Fibroblast of villous mesenchyme (primary cell): Measurements from ENCODE around the gene KIR2DL3. TPM values are rescaled to one million over a fixed set of nuclear protein-coding genes. Genes with fewer than 3 reads are reported as not detected.
"Not testable (repeated sequence)": the region's sequence is repeated elsewhere in the genome, so short reads cannot be mapped to it uniquely, and the experiment has no call there.

Source experiments
- DNase-seq: peaks from one replicate; pipeline ENCODE4 v3.0.0-alpha.2; 2010; ENCODE audit warnings: low read depth
- H3K4me3 ChIP-seq: 2 replicates; pipeline ENCODE4 v1.5.1; 2011; ENCODE audit warnings: low read depth, mild to moderate bottlenecking, low read length
- total RNA-seq: library from RNA; depleted of rRNA; stranded (reverse); fragments of >200 nt; gene quantifications from 2 replicates; pipeline ENCODE4 v1.2.3, GENCODE V29; 2012

The KIR2DL3 gene
- total RNA-seq, 1 donor, result not detected

- H3K4me3 ChIP-seq, DNase-seq: not testable (repeated sequence)
These were observed 18.1 kb downstream of the KIR2DL3 start for GRCh38 chr19:54756204-54757110.

DNA sequence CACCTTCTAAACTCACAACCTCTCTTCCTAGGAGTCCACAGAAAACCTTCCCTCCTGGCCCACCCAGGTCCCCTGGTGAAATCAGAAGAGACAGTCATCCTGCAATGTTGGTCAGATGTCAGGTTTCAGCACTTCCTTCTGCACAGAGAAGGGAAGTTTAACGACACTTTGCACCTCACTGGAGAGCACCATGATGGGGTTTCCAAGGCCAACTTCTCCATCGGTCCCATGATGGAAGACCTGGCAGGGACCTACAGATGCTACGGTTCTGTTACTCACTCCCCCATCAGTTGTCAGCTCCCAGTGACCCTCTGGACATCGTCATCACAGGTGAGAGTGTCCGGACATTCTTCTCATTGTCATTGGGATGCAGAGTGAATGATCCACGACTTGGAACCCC lies 20.3 kb downstream of the KIR2DL3 start:
- not testable (repeated sequence) for DNase-seq, H3K4me3 ChIP-seq

DNA sequence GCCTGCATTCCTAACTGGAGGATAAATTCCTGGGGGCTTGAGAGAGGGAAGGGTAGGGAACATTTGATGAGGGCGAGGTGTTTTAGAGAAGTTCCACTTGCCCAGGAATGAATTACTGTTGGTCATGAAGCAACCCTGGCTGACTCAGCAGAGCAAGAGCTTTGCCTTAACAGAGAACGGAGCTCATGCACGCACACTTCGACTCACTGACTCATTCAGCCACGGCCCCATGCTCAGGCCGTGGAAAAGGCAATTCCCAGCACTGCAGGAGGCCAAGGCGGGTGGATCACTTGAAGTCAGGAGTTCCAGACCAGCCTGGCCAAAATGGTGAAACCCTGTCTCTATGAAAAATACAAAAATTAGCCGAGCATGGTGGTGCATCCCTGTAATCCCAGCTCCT lies 25.9 kb downstream of the KIR2DL3 start:
- not testable (repeated sequence) for DNase-seq, H3K4me3 ChIP-seq

GRCh38 chr19:54766464-54766863 lies 28.2 kb downstream of the KIR2DL3 start:
- H3K4me3 ChIP-seq, DNase-seq: not testable (repeated sequence)

DNA sequence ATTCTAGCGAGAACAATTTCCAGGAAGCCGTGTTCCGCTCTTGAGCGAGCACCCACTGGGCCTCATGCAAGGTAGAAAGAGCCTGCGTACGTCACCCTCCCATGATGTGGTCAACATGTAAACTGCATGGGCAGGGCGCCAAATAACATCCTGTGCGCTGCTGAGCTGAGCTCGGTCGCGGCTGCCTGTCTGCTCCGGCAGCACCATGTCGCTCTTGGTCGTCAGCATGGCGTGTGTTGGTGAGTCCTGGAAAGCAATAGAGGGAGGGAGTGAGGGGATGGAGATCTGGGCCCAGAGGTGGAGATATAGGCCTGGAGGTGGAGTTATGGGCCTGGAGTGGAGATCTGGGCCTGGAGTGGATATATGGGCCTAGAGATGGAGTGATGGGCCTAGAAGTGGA lies 31.3 kb downstream of the KIR2DL3 start, which contains the start of gene KIR2DL1:
Gene KIR2DL1, plus strand, starts transcription at position 148 of the 400 bp plus-strand sequence. Its CDS starts 58 bp downstream, at position 206.
- DNase-seq, H3K4me3 ChIP-seq: not testable (repeated sequence)

- not testable (repeated sequence) for DNase-seq, H3K4me3 ChIP-seq
These were observed 32.2 kb downstream of the KIR2DL3 start for GRCh38 chr19:54770511-54770910.

DNA sequence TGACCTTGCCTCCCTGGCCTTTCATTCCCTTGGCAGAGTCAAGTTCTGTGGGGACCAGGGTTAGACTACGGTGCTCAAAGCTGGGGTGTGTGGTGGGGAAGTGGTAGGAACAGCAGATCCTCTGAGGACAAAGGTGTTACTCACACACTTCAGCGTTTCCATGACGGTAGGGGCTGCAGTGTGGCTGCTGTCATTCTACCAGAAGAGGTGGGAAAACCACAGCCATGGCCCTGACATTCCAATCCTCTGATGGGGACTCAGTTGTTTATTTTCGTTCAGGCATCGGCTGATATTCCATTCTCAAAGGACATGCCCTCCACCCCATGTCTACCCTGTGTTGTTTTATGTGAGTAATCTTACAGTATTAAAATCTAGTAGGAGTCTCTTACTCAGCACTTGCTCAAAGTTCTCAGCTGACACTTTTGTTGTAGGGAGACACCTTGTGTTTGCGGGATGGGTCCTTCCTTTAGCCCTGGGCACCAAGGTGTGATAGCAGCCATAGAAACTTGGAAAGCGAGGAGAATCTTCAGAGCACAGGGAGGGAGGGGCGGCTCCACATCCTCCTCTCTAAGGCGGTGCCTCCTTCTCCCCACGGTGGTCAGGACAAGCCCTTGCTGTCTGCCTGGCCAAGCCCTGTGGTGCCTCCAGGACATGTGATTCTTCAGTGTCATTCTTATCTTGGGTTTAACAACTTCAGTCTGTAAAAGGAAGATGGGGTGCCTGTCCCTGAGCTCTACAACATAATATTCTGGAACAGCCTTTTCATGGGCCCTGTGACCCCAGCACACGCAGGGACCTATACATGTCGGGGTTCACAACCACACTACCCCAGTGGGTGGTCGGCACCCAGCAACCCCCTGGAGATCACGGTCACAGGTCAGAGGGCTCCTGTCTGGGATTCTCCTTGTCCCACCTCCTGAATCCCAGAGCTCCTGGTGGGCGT lies 33.0 kb downstream of the KIR2DL3 start:
- DNase-seq, H3K4me3 ChIP-seq: not testable (repeated sequence)

DNA sequence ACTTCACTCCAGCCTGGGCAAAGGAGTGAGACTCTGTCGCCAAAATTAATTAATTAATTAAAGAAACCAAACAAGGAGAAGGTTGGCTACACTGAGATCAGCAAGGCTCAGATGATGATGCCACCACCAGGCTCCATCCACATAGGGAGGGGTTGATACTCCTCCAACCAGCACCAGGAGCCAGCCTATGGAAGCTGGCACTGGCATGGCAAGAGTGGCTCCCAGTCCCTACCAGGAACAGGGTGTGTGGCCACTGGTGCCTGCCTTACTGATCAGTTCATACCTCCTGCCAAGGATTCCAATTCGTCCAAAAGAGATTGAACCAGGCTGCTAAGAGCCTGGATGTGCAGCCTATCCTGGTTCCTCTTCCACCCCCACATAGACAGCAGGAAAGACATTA lies 34.4 kb downstream of the KIR2DL3 start:
- not testable (repeated sequence) for DNase-seq, H3K4me3 ChIP-seq

- H3K4me3 ChIP-seq, DNase-seq: not testable (repeated sequence)
These were observed 36.9 kb downstream of the KIR2DL3 start for GRCh38 chr19:54775095-54775815.

- H3K4me3 ChIP-seq, DNase-seq: not testable (repeated sequence)
These were observed 37.5 kb downstream of the KIR2DL3 start for GRCh38 chr19:54775830-54776229.

DNA sequence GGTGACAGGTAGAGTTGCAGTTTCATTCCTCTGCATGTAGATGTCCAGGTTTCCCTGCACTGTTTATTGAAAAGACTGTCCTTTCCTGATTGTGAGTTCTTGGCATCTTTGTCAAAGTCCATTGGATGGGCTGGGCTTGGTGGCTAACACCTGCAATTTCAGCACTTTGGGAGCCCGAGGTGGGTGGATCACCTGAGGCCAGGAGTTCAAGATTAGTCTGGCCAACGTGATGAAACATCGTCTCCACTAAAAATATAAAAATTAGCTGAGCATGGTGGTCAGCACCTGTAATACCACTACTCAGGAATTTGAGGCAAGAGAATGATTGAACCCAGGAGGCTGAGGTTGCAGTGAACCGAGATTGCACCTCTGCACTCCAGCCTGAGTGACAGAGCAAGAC lies 39.5 kb downstream of the KIR2DL3 start:
- H3K4me3 ChIP-seq, DNase-seq: not testable (repeated sequence)

DNA sequence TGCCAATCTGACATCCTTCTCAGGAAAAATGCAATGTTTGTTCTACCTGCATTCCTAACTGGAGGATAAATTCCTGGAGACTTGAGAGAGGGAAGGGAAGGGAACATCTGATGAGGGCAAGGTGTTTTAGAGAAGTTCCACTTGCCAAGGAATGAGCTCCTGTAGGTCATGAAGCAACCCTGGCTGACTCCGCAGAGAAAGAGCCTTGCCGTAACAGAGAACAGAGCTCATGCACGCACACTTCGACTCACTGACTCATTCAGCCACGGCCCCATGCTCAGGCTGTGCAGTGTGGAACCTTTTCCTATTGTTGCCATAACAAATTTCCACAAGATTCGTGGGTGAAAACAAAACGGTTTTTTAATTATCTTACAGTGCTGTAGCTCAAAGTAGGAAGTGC lies 40.6 kb downstream of the KIR2DL3 start:
- not testable (repeated sequence) for H3K4me3 ChIP-seq, DNase-seq

DNA sequence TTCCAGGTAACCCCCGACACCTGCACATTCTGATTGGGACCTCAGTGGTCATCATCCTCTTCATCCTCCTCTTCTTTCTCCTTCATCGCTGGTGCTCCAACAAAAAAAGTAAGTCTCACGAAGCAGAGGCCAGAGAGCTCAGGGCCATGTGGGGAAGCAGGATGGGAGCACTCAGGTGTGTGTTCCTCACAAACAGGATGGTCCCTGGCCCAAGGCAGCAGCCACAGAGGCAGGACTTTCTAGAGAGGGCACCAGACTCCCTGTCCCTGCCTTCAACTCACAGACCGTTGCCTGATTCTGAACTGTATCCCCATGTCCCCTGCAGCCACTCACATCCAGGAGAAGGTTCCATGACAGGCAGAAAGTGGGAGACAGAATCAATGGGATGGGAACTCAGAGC lies 44.6 kb downstream of the KIR2DL3 start:
- H3K4me3 ChIP-seq, DNase-seq: not testable (repeated sequence)

DNA sequence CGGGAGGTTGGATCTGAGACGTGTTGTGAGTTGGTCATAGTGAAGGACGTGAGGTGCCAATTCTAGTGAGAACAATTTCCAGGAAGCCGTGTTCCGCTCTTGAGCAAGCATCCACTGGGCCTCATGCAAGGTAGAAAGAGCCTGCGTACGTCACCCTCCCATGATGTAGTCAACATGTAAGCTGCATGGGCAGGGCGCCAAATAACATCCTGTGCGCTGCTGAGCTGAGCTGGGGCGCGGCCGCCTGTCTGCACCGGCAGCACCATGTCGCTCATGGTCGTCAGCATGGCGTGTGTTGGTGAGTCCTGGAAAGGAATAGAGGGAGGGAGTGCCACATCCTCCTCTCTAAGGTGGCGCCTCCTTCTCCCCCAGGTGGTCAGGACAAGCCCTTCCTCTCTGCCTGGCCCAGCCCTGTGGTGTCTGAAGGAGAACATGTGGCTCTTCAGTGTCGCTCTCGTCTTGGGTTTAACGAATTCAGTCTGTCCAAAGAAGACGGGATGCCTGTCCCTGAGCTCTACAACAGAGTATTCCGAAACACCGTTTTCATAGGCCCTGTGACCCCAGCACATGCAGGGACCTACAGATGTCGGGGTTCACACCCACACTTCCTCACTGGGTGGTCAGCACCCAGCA lies 47.9 kb downstream of the KIR2DL3 start:
- DNase-seq, H3K4me3 ChIP-seq: not testable (repeated sequence)

GRCh38 chr19:54788154-54788553 lies 49.8 kb downstream of the KIR2DL3 start:
- not testable (repeated sequence) for DNase-seq, H3K4me3 ChIP-seq
